ENCODE data around the gene BCAS4.

BCAS4 gene

GRCh38 chr20:50898475-50898874, 103.6 kb downstream of the BCAS4 start:
- TF ChIP-seq CTCF (IDR thresholded peaks at IDR 0.05; ENCODE audit: borderline replicate concordance, insufficient read depth, low read depth, low read length) = no peak
- H3K4me3 ChIP-seq (ENCODE audit: low read depth, low read length) = no peak overlapping the region

- no peak overlapping the region for H3K4me3 ChIP-seq (ENCODE audit: low read depth, low read length)
- TF ChIP-seq CTCF (IDR thresholded peaks at IDR 0.05; ENCODE audit: borderline replicate concordance, insufficient read depth, low read depth, low read length) = no peak
Measured at GRCh38 chr20:50900261-50900660, 105.4 kb downstream of the BCAS4 start.

- H3K4me3 ChIP-seq (ENCODE audit: low read depth, low read length) = no peak overlapping the region
- no peak for TF ChIP-seq CTCF (IDR thresholded peaks at IDR 0.05; ENCODE audit: borderline replicate concordance, insufficient read depth, low read depth, low read length)
Measured at GRCh38 chr20:50901301-50901700, 106.4 kb downstream of the BCAS4 start.

- no peak overlapping the region for H3K4me3 ChIP-seq (ENCODE audit: low read depth, low read length)
- no peak for TF ChIP-seq CTCF (IDR thresholded peaks at IDR 0.05; ENCODE audit: borderline replicate concordance, insufficient read depth, low read depth, low read length)
Measured at GRCh38 chr20:50903353-50904051, 108.6 kb downstream of the BCAS4 start.

GRCh38 chr20:50904067-50904570, 109.3 kb downstream of the BCAS4 start:
- TF ChIP-seq CTCF (IDR thresholded peaks at IDR 0.05; ENCODE audit: borderline replicate concordance, insufficient read depth, low read depth, low read length) = no peak
- H3K4me3 ChIP-seq (ENCODE audit: low read depth, low read length) = no peak overlapping the region

- H3K4me3 ChIP-seq (ENCODE audit: low read depth, low read length) = no peak overlapping the region
- no peak for TF ChIP-seq CTCF (IDR thresholded peaks at IDR 0.05; ENCODE audit: borderline replicate concordance, insufficient read depth, low read depth, low read length)
Measured at GRCh38 chr20:50909413-50909812, 114.6 kb downstream of the BCAS4 start.

- no peak for TF ChIP-seq CTCF (IDR thresholded peaks at IDR 0.05; ENCODE audit: borderline replicate concordance, insufficient read depth, low read depth, low read length)
- no peak overlapping the region for H3K4me3 ChIP-seq (ENCODE audit: low read depth, low read length)
Measured at GRCh38 chr20:50911030-50911429, 116.2 kb downstream of the BCAS4 start.

Measured in GM12875 (cell line).